Activated CD4-positive, alpha-beta T cell treated with anti-CD3 and anti-CD28 coated beads for 36 hours (primary cell): Measurements from ENCODE around the gene GPRC5C. TPM values are rescaled to one million over a fixed set of nuclear protein-coding genes. Genes with fewer than 3 reads are reported as not detected.

Experiments used
- ATAC-seq: fragments of 200-7000 bp; cut with Tn5 transposase; one replicate; pipeline ENCODE4 v1.10.0; 2021; ENCODE audit warnings: mild to moderate bottlenecking, moderate library complexity
- CTCF ChIA-PET: fragments of 350-600 bp; sonication (Branson Sonifier 250); formaldehyde crosslinking; loops from one replicate; lab custom pipeline; 2021; ENCODE audit warnings: antibody characterized with exemption; lab: Charles Lee
- POLR2A ChIA-PET: fragments of 350-600 bp; sonication (Branson Sonifier 250); formaldehyde crosslinking; loops from one replicate; lab custom pipeline; 2021; ENCODE audit warnings: antibody characterized with exemption, inconsistent platforms; lab: Charles Lee
- DNase-seq: peaks from one replicate; pipeline ENCODE4 v3.0.0-alpha.2; 2020
- H3K27ac Mint-ChIP-seq: one replicate; pipeline ENCODE4 v1.8.0; 2021; ENCODE audit warnings: mixed read lengths
- H3K27me3 Mint-ChIP-seq: one replicate; pipeline ENCODE4 v1.8.0; 2021; ENCODE audit warnings: mixed read lengths
- H3K36me3 Mint-ChIP-seq: one replicate; pipeline ENCODE4 v1.8.0; 2021; ENCODE audit warnings: low read depth, mixed read lengths
- H3K4me1 Mint-ChIP-seq: one replicate; pipeline ENCODE4 v1.8.0; 2021; ENCODE audit warnings: mixed read lengths
- H3K4me3 Mint-ChIP-seq: one replicate; pipeline ENCODE4 v1.8.0; 2021; ENCODE audit warnings: mild to moderate bottlenecking, moderate library complexity, mixed read lengths
- H3K9me3 Mint-ChIP-seq: one replicate; pipeline ENCODE4 v1.8.0; 2021; ENCODE audit warnings: low read depth, mixed read lengths
- intact Hi-C, 2 experiments: fragments of 100-400 bp; cut with DNase I in 1 of 2; cut with micrococcal nuclease in 1 of 2; formaldehyde crosslinking; loops; one replicate each; pipeline versions ENCODE4 v1.14.2 to v1.15.1; 2022 to 2024; cut with DNase I, micrococcal nuclease
- total RNA-seq, 2 experiments: library from RNA; stranded (reverse); gene quantifications; one replicate each; pipeline ENCODE4 v1.2.3, GENCODE V29; 2021

Gene GPRC5C
- total RNA-seq = 1 to 10 TPM in 1 of 2 experiments, under 1 TPM in 1; 0.97 to 1.3 TPM

DNA sequence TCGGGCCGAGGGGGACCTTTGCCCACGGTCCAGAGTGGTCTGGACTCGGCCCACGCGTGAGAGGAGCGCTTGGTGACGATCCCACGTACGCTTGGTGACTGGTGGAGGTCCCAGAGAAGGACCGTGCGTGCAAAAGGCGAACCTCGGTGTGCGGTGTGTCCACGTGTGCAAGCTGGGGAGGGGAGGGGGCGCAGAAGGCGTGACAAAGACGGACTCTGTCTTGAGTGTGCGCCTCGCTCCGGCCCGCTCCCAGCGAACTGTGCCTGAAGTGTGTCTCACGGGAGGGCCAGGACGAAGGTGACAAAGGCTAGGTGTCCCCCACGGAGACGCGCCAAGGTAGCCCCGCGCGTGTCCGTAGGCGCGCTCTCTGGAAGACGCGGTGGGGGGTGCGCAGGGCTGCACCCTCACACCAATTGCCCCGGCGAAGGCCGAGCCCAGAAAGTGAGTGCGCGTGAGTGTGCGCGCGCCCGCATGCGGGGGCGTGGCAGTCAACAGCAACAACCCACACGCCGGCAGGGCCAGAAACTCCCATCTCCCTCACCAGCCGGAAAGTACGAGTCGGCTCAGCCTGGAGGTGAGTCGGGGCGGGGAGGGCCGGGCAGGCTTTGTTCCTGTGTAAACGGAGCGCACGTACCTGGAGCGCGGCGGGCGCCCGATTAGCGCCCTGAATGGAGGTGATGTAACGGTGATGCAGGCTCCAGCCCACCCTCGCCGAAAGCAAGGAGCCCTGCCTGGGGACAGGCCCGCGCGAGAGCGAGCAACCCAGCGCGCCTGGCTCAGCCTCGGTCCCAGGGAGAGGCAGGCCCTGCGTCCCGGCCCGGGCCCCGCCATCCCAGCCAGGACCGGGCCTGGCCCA is at the start of gene GPRC5C:
TSS of gene GPRC5C (plus strand) at position 521 of the 856 bp plus-strand sequence. CDS start 7,689 bp downstream, outside the sequence.
- H3K27me3 Mint-ChIP-seq = peaks cover 47% of the 10 kb centered on the region
- ATAC-seq (peak; percentile 85), DNase-seq (peak; percentile 83)
- no peak within 1 kb of the TSS for H3K27ac Mint-ChIP-seq
- H3K9me3 Mint-ChIP-seq = peaks cover 1% of the 10 kb centered on the region
- CTCF ChIA-PET = interaction anchor here (0.6 kb wide), 1 partner anchor 596 kb away, joined by 3 read pairs; no protein-coding TSS in a partner anchor
- H3K36me3 Mint-ChIP-seq = no peaks in the 10 kb centered on the region
- H3K4me1 Mint-ChIP-seq = peaks cover 15% of the 10 kb centered on the region
- intact Hi-C loops = loop anchor here in 1 of 2 experiments (1.0 kb wide), 1 partner anchor 23 kb away; no protein-coding TSS in a partner anchor
- POLR2A ChIA-PET = no interaction called here
- H3K4me3 Mint-ChIP-seq = peak within 1 kb of the TSS; percentile 53

- POLR2A ChIA-PET = no interaction called here
- Mint-ChIP-seq H3K4me1 (no peaks in the 10 kb centered on the region), H3K36me3 (no peaks in the 10 kb centered on the region), H3K27me3 (no peaks in the 10 kb centered on the region), H3K27ac (no peak overlapping the region), H3K9me3 (no peaks in the 10 kb centered on the region), H3K4me3 (no peak overlapping the region)
- ATAC-seq = no peak
- intact Hi-C loops = no loop called here
- no peak for DNase-seq
- CTCF ChIA-PET = interaction anchor here (0.7 to 5.4 kb wide), 2 partner anchors 45 to 74 kb away, joined by 4 to 93 read pairs; no protein-coding TSS in a partner anchor
Observed at GRCh38 chr17:74383141-74383540, 48.7 kb upstream of the GPRC5C start.

DNA sequence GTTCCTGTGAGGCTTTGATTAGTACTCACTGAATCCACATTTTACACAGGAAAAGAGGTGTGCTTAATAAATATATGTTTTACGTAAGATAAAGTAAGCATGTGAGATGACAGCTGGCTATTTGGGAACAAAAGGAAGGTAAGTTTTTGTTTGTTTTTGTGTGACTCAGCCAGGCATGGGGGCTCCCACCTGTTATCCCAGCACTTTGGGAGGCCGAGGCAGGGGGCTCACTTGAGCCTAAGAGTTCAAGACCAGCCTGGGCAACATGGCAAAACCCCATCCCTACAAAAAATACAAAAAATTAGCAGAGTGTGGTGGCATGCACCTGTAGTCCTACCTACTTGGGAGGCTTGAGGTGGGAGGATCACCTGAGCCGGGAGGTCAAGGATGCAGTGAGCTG is 46.7 kb upstream of the GPRC5C start:
- Mint-ChIP-seq H3K4me1 (no peaks in the 10 kb centered on the region), H3K27me3 (no peaks in the 10 kb centered on the region), H3K4me3 (no peak overlapping the region), H3K9me3 (no peaks in the 10 kb centered on the region), H3K27ac (no peak overlapping the region), H3K36me3 (no peaks in the 10 kb centered on the region)
- ATAC-seq = no peak
- ChIA-PET CTCF (interaction anchor here (0.6 to 0.8 kb wide), 2 partner anchors 18 to 102 kb away, joined by 3 read pairs; partner anchors contain the start of gene GPR142), POLR2A (no interaction called here)
- no peak for DNase-seq
- intact Hi-C loops = no loop called here

DNA sequence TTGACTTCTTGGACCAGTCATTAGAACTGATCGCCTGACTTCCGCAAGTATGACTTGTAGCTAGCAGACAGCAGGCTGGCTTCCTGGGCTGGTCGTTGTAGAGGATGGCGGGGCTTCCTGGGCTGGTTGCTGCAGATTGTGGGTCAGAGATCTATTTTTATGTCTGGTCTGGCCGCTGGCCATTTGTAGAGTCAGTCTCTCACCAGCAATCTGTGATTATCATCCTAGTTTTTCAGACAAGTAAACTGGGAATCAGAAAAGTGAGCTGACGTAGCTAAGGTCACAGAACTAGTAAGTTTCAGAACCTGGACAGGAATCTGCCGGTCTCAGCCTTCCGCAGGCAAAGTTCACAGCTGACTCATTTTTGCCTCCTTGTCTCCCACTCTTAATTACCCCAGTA is 45.5 kb upstream of the GPRC5C start:
- H3K36me3 Mint-ChIP-seq = no peaks in the 10 kb centered on the region
- intact Hi-C loops = no loop called here
- H3K9me3 Mint-ChIP-seq = no peaks in the 10 kb centered on the region
- CTCF ChIA-PET = interaction anchor here (0.6 kb wide), 1 partner anchor 52 kb away, joined by 3 read pairs; no protein-coding TSS in a partner anchor
- no peaks in the 10 kb centered on the region for H3K27me3 Mint-ChIP-seq
- H3K4me1 Mint-ChIP-seq = no peaks in the 10 kb centered on the region
- POLR2A ChIA-PET = no interaction called here
- no peak overlapping the region for H3K27ac Mint-ChIP-seq
- no peak overlapping the region for H3K4me3 Mint-ChIP-seq
- ATAC-seq (no peak), DNase-seq (no peak)

DNA sequence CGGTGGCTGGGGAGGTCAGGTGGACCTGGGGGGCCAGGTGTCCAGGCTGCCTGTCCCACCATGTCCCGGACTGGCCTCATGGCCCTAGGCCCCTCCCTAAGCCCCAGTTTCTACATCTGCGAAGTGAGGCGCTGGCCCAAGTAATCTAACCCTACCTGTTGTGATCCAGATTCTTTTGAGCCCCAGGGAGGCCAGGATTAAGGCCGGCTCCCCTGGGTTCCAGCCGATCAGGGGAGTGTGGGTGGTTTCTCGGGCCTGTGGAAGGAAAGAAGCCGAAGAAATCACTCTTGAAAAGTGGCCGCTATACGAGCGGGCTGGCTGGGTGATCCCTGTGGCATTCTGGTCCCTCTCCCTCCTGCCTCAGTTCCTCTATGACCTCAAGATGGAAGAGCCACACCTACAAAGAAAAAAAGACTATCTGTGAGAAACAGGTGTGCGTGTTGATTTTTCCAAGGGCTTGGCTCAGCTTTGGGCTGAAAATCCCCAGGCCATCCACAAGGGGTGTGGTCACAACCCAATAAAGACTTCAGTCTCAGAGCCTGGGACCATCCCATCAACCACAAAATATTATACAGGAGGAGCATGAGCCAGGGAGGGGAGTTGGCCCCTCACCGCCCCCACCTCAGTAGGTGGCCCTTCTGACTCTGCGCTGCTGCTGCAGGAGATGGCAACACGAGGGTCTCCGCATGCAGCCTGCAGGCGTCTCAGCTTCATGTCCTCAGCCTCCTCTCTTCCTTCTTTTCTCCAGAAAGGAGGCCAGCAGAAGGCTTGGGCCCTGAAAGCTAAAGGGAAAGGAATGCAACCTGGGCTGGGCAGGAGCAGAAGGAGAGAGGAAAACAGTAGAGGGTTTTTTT is 44.3 kb upstream of the GPRC5C start:
- ATAC-seq = no peak
- Mint-ChIP-seq H3K4me1 (no peaks in the 10 kb centered on the region), H3K36me3 (no peaks in the 10 kb centered on the region), H3K27ac (no peak overlapping the region), H3K4me3 (no peak overlapping the region), H3K27me3 (no peaks in the 10 kb centered on the region), H3K9me3 (no peaks in the 10 kb centered on the region)
- intact Hi-C loops = no loop called here
- no peak for DNase-seq
- ChIA-PET CTCF (interaction anchor here (1.1 kb wide), 1 partner anchor 9 kb away, joined by 6 read pairs; no protein-coding TSS in a partner anchor), POLR2A (no interaction called here)

DNA sequence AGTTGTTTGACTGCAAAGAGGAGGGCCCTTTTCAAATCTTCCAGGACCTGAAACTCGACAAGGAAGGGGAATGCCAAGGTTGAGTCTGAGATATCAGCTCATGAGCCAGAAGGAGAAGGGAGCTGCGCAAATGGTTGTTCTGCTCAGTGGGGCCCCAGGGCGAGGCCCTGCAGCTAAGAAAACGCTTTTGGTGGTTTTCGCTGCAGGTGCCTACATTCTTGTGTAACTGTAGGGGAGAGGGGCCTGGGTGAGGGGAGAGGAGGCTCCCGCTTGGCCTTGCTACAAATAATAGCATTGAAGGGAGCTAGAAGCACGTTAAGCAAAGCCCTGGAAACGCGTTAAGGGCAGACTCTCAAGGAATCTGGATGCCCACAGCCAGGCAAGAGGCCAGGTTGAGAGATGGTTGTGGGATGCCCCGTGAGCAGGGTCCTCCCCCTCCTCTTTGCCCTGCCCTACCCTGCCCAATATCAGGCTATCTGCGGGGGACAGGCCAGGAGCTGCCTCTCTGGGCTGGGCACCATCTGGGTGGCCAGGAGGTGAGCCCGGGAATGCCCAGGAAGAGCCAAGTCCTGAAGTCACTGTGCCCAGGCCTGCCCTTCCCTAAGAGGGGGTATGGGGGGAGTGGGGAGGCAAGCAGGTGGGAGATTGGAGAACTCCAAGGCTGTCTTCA is 42.7 kb upstream of the GPRC5C start:
- Mint-ChIP-seq H3K4me1 (no peaks in the 10 kb centered on the region), H3K27ac (no peak overlapping the region), H3K27me3 (no peaks in the 10 kb centered on the region), H3K36me3 (no peaks in the 10 kb centered on the region), H3K4me3 (no peak overlapping the region), H3K9me3 (no peaks in the 10 kb centered on the region)
- intact Hi-C loops = no loop called here
- ATAC-seq (no peak), DNase-seq (no peak)
- ChIA-PET CTCF (interaction anchor here (0.9 to 1.1 kb wide), 2 partner anchors 10 to 37 kb away, joined by 3 to 4 read pairs; no protein-coding TSS in a partner anchor), POLR2A (no interaction called here)

DNA sequence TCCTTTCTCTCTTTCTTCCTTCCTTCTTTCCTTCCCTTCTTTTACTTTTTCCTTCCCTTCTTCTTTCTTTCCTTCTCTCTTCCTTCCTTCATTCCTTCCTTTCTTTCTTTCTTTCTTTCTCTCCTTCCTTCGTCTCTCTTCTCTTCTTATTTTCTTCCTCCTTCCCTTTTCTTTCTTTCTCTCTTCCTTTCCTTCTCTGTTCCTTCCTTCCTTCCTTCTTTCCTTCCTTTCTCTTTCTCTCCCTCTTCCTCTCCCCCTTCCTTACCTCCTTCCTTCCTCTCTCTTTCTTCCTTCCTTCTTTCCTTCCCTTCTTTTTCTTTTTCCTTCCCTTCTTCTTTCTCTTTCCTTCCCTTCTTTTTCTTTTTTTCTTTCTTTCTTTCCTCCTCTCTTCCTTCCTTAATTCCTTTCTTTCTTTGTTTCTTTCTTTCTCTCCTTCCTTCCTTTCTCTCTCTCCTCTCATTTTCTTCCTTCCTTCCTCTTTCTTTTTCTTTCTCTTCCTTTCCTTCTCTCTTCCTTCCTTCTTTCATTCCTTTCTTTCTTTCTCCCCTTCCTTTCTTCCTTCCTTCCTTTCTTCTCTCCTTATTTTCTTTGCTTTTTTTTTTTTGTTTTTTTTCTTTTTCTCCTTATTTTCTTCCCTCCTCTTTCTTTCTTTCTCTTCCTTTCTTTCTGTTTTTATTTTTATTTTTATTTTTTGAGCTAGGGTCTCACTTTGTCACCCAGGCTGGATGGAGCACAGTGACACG is 41.8 kb upstream of the GPRC5C start:
- Mint-ChIP-seq H3K4me3 (no peak overlapping the region), H3K36me3 (no peaks in the 10 kb centered on the region), H3K9me3 (no peaks in the 10 kb centered on the region), H3K4me1 (no peaks in the 10 kb centered on the region), H3K27me3 (no peaks in the 10 kb centered on the region), H3K27ac (no peak overlapping the region)
- DNase-seq = no peak
- intact Hi-C loops = no loop called here
- no peak for ATAC-seq
- ChIA-PET POLR2A (no interaction called here), CTCF (interaction anchor here (1.1 to 1.5 kb wide), 3 partner anchors 21 to 64 kb away, joined by 3 to 5 read pairs (median 3); no protein-coding TSS in a partner anchor)

DNA sequence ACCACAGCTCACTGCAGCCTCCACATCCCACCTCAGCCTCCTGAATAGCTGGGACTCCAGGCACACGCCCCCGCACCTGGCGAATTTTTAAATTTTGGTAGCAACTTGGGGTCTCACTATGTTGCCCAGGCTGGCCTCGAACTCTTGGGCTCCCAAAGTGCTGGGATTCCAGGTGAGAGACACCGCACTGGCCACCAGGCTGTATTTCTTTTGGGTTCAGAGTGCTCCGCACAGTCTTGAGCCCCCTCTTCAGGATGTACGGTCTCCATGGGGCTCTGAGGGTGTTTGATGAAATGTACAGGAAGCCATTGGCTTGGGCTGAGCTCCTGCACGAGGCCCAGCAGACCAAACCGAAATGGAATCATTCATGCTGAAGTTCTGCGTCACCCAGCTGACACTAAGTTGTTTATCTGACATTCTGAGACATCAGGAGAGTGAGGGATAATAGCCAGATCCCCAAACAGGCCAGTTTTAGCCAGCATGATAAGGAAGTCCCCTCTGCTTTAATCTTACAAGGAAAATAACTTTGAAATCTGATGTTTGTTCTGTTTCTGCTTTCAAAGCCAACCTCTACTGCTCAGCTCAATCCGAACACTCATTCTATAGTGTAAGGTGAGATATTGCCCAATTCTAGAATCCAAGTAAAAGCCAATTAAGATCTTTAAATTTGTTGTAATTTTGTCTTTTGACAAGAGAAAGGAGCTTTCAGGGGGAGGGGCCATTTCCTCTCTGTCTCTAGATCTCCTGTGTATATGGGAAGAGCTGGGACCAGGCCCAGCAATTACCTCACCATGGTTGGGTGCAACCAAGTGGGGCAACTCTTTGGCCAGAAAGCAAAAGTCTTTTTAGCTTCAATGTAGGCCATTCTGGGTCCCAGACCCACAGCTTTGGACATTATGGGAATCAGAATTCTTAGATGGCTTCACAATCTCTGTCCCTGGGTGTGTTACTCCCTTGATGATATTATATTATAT is 40.9 kb upstream of the GPRC5C start:
- CTCF ChIA-PET = interaction anchor here (1.1 to 1.5 kb wide), 4 partner anchors 22 to 70 kb away, joined by 3 to 5 read pairs (median 3); no protein-coding TSS in a partner anchor
- Mint-ChIP-seq H3K27me3 (no peaks in the 10 kb centered on the region), H3K36me3 (no peaks in the 10 kb centered on the region)

DNA sequence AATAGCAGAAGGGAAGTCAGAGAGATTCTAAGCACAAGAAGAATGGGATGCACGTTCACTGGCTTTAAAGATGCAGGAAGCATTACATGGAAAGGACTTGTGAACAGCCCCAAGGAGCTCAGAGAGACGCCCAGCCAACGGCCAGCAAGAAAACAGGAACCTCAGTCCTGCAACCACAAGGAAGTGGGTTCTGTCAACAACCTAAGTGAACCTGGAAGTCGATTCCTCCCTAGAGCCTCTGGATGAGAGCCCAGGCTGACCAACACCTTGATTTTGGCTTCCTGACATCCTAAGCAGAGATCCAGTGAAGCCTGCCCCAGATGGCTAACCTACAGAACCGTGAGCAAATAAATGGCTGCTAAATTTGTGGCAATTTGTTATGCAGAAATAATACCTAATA is 40.1 kb upstream of the GPRC5C start:
- no peaks in the 10 kb centered on the region for H3K36me3 Mint-ChIP-seq
- H3K4me1 Mint-ChIP-seq = no peaks in the 10 kb centered on the region
- no peak overlapping the region for H3K27ac Mint-ChIP-seq
- H3K4me3 Mint-ChIP-seq = no peak overlapping the region
- no peaks in the 10 kb centered on the region for H3K9me3 Mint-ChIP-seq
- no peaks in the 10 kb centered on the region for H3K27me3 Mint-ChIP-seq
- DNase-seq (no peak), ATAC-seq (no peak)
- ChIA-PET CTCF (interaction anchor here (1.3 to 1.5 kb wide), 2 partner anchors 28 to 69 kb away, joined by 3 to 5 read pairs; no protein-coding TSS in a partner anchor), POLR2A (no interaction called here)
- intact Hi-C loops = no loop called here

More for the DNA sequence above, 40.9 kb upstream of the GPRC5C start:
- H3K4me1 Mint-ChIP-seq = no peaks in the 10 kb centered on the region
- H3K9me3 Mint-ChIP-seq = no peaks in the 10 kb centered on the region
- POLR2A ChIA-PET = no interaction called here
- H3K27ac Mint-ChIP-seq = no peak overlapping the region
- DNase-seq = no peak
- no peak for ATAC-seq
- no peak overlapping the region for H3K4me3 Mint-ChIP-seq
- intact Hi-C loops = no loop called here
